ENCODE data around the gene SSPN. TPM values are rescaled to one million over a fixed set of nuclear protein-coding genes. Genes with fewer than 3 reads are reported as not detected.

Gene SSPN
- total RNA-seq, 1 experiment from 2014 or later, result 1.8 TPM

- TF ChIP-seq ARID4B (CRISPR knock-in tag; IDR thresholded peaks at IDR 0.05; ENCODE audit: borderline replicate concordance) (no peak), ZNF396 (CRISPR knock-in tag; IDR thresholded peaks at IDR 0.05; ENCODE audit: borderline replicate concordance) (no peak), MYBL2 (CRISPR knock-in tag; IDR thresholded peaks at IDR 0.05) (no peak)
- TF ChIP-seq, protein P1, sequence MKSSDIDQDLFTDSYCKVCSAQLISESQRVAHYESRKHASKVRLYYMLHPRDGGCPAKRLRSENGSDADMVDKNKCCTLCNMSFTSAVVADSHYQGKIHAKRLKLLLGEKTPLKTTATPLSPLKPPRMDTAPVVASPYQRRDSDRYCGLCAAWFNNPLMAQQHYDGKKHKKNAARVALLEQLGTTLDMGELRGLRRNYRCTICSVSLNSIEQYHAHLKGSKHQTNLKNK (CRISPR knock-in tag; IDR thresholded peaks at IDR 0.05), result no peak
These were observed 71.5 kb downstream of the SSPN start (continued) for GRCh38 chr12:26266881-26267280.

DNA sequence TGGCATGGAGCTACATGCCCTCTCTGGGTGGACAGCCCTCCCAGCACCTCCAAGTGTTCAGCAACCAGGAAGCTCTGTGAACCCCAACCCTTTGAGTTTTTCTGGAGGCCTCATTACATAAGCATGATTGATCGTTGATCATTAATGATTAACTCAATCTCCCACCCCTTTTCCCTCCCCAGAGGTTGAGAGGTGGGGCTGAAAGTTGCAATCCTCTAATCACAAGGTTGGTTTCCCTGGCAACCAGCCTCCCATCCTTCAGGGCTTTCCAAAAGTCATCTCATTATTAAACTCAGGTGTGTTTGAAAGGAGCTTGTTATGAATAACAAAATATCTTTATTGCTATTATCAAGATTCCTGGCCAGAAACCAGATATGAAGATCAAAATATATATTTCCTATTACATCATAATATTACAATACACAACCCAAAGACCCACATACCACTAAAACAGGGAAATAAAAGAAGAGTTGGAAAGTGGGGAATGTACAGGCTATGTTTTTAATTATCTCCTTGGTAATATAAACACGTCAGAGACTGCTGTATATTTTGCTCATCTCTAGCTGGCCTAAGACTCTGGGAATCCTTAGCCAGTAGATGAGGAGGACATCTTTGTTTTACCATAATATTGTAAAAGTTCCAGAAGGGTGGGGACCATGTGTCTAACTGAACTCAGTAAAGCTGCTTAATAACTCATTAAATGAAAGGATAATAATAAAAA, 73.6 kb downstream of the SSPN start:
- H3K27ac Mint-ChIP-seq, result no peak overlapping the region
- H3K4me3 Mint-ChIP-seq, result no peak overlapping the region
- ChIA-PET POLR2A (no interaction called here), CTCF (interaction anchor here (1.3 kb wide), 1 partner anchor 145 kb away, joined by 3 read pairs; the partner anchor contains the start of gene BHLHE41)
- no peaks in the 10 kb centered on the region for H3K9me3 Mint-ChIP-seq
- H3K27me3 Mint-ChIP-seq (ENCODE audit: low read depth), result peaks cover 11% of the 10 kb centered on the region
- no peak for DNase-seq (ENCODE audit: low spot score)
- H3K4me1 Mint-ChIP-seq, result peaks cover 5% of the 10 kb centered on the region
- no peaks in the 10 kb centered on the region for H3K36me3 Mint-ChIP-seq
- no peak for ATAC-seq
- no peak for TF ChIP-seq ZNF423 (CRISPR knock-in tag; IDR thresholded peaks at IDR 0.05)
- TF ChIP-seq, protein P2, sequence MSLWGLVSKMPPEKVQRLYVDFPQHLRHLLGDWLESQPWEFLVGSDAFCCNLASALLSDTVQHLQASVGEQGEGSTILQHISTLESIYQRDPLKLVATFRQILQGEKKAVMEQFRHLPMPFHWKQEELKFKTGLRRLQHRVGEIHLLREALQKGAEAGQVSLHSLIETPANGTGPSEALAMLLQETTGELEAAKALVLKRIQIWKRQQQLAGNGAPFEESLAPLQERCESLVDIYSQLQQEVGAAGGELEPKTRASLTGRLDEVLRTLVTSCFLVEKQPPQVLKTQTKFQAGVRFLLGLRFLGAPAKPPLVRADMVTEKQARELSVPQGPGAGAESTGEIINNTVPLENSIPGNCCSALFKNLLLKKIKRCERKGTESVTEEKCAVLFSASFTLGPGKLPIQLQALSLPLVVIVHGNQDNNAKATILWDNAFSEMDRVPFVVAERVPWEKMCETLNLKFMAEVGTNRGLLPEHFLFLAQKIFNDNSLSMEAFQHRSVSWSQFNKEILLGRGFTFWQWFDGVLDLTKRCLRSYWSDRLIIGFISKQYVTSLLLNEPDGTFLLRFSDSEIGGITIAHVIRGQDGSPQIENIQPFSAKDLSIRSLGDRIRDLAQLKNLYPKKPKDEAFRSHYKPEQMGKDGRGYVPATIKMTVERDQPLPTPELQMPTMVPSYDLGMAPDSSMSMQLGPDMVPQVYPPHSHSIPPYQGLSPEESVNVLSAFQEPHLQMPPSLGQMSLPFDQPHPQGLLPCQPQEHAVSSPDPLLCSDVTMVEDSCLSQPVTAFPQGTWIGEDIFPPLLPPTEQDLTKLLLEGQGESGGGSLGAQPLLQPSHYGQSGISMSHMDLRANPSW (CRISPR knock-in tag; conservative IDR thresholded peaks at IDR 0.05; ENCODE audit: low read depth), result no peak
- no peak for TF ChIP-seq ESRRA (CRISPR knock-in tag; IDR thresholded peaks at IDR 0.05; ENCODE audit: borderline replicate concordance)
- no peak for TF ChIP-seq USF1 (CRISPR knock-in tag; IDR thresholded peaks at IDR 0.05)
- no peak for TF ChIP-seq ZNF317 (CRISPR knock-in tag; IDR thresholded peaks at IDR 0.05; ENCODE audit: borderline replicate concordance, low read depth)
- no peak for TF ChIP-seq ETV6 (CRISPR knock-in tag; IDR thresholded peaks at IDR 0.05)
- TF ChIP-seq HMGXB4 (CRISPR knock-in tag; IDR thresholded peaks at IDR 0.05), result no peak
- no peak for TF ChIP-seq E2F5 (CRISPR knock-in tag; IDR thresholded peaks at IDR 0.05)
- TF ChIP-seq MLX (CRISPR knock-in tag; IDR thresholded peaks at IDR 0.05), result no peak
- no peak for TF ChIP-seq MYBL2 (CRISPR knock-in tag; IDR thresholded peaks at IDR 0.05)
- TF ChIP-seq FOXK1 (CRISPR knock-in tag; IDR thresholded peaks at IDR 0.05), result no peak
- TF ChIP-seq SOX15 (CRISPR knock-in tag; IDR thresholded peaks at IDR 0.05), result no peak
- TF ChIP-seq MXD4 (CRISPR knock-in tag; IDR thresholded peaks at IDR 0.05; ENCODE audit: borderline replicate concordance), result no peak
- no peak for TF ChIP-seq GABPB1 (CRISPR knock-in tag; IDR thresholded peaks at IDR 0.05)
- TF ChIP-seq EMX1 (CRISPR knock-in tag; IDR thresholded peaks at IDR 0.05), result no peak
- TF ChIP-seq ZNF671 (CRISPR knock-in tag; IDR thresholded peaks at IDR 0.05), result no peak
- no peak for TF ChIP-seq RORB (CRISPR knock-in tag; IDR thresholded peaks at IDR 0.05)
- no peak for TF ChIP-seq RELA (CRISPR knock-in tag; IDR thresholded peaks at IDR 0.05; ENCODE audit: borderline replicate concordance)
- no peak for TF ChIP-seq IRF1 (CRISPR knock-in tag; IDR thresholded peaks at IDR 0.05)
